ENCODE measurements around the gene NUPR2.
"Not testable (repeated sequence)": the region's sequence is repeated elsewhere in the genome, so short reads cannot be mapped to it uniquely, and the experiment has no call there.

NUPR2 gene

DNA sequence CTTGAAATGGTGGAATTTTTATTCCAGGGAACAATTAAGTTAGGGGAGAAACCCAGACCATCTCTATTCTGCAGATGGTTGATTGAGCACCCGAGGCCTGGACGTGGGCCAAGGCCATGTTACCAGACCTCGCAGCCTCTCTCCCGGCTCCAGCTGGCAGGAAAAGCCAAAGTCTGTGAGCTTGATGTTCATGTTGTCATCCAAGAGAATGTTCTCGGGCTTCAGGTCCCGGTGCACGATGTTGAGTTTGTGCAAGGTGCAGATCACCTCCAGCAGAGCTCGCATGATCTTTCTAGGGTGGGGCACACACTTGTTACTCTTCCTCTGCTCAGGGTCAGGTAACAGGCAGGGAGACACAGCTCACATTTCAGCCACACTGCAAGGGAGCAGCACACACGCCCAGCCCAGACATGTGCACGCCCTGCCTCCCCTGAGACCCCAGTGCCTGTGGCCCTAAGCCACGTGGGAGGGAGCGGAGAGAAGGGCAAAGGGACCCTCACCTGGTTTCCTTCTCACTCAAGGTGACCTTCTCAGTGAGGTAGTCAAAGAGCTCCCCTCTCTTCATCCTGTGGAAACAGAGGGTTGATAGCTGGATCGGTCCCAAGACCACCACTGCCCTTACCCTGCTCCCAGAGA is 32.9 kb downstream of the NUPR2 start:
- DNase-seq: no peak

DNA sequence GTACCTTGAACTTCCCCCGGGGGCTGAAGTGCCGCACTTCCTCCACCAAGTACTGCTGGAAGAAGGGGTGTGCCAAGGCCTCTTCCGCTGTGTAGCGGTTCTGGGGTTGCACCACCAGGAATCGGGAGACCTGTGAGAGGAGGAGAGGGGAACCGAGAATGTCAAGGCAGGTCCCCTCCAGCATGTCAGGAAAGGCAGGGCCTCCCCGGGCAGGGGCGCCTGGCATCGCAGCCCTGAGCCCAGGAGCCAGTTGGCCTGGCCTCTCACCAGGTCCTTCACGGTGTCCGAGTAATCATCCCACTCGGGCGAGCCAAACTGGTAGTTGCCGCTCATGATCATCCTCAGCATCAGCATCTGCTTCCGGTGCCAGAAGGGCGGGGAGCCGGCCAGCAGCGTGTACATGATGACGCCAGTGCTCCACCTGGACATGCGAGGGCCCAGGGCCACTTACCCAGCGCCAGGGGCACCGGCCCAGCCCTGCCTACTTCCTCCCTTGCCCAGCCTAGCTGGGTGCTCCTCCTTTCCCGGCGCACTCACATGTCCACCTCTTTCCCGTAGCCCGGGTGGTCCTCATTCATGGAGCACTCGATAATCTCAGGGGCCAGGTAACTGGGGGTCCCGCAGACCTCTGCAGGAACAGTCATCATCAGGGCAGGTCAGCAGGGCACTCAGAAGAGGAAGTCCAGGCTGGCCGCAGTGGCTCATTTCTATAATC is 34.4 kb downstream of the NUPR2 start:
- no peak for DNase-seq

DNA sequence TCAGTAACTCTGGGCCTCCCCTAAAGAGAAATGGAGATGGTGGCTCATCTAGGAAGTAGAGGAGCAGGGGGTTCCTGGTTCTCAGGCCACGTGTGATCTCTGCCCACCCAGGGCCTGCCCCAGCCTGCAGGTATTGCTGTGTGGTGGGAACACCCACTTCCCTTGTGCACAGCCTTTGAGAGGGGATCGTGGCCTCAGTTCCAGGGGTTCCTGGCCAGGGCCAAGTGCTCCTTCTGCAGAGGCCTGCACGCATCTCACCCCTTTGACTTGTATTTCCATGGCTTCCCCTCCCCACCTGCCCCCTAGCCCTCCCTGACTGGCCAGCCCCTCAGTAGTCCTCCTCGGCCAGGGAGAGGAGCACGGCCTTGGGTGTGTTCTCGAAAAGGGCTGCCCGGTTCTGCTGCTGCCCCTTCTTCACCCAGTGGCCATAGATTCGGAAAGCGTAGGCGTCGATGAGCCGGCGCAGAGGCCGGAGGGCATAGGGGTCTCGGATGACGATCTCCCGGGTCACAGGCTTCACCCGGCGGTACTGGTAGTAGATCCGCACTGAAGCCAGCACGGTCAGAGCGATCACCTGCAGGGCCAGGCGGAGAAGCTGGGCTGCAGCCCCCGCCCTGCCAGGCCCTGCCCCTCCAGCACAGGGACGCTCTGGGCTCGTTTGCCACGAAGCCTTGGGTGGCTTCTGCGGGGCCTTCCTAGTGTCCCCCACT is 35.3 kb downstream of the NUPR2 start:
- not testable (repeated sequence) for DNase-seq

DNA sequence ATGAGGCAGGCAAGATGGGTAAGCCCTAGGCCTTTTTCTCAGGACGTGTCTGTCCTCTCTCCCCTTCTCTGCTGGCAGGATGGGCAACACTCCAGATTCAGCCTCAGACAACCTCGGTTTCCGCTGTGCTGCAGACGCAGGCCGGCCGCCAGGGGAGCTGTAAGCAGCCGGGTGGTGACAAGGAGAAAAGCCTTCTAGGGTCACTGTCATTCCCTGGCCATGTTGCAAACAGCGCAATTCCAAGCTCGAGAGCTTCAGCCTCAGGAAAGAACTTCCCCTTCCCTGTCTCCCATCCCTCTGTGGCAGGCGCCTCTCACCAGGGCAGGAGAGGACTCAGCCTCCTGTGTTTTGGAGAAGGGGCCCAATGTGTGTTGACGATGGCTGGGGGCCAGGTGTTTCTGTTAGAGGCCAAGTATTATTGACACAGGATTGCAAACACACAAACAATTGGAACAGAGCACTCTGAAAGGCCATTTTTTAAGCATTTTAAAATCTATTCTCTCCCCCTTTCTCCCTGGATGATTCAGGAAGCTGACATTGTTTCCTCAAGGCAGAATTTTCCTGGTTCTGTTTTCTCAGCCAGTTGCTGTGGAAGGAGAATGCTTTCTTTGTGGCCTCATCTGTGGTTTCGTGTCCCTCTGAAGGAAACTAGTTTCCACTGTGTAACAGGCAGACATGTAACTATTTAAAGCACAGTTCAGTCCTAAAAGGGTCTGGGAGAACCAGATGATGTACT is 36.6 kb downstream of the NUPR2 start:
- DNase-seq: no peak

DNA sequence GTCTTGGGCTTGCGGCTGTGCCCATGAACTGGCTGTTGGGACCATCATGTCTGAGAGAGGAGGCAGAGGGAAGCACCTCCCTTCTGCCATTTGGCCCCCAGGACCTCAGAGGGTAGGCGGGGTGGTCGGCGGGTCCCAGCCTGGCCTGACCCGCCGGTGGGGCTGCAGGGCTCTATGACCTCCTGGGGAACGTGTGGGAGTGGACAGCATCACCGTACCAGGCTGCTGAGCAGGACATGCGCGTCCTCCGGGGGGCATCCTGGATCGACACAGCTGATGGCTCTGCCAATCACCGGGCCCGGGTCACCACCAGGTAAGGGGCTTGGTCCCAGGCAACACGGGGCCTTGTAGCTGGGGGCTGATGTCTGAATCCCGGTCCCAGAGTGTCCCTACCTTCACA is 38.0 kb downstream of the NUPR2 start:
- no peak for DNase-seq

DNA sequence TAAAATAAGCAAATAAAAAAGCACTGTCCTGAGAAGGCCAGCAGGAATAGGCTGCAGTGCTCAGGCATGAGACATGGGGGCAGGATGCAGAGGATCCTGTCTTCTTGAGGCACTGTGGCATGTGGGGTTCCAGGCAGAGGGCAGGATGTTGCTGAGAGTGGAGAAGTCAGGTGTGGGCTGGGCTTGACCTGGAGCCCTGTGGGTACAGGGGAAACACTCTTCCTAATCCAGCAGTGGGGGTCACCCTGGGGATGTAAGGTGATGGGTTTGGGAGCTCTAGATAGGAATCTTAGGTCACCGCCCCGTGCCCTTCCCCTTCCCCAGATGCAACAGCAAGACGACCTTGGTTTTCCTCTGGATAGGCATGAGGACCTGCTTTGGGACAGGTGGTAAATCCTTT is 38.5 kb downstream of the NUPR2 start:
- no peak for DNase-seq

DNA sequence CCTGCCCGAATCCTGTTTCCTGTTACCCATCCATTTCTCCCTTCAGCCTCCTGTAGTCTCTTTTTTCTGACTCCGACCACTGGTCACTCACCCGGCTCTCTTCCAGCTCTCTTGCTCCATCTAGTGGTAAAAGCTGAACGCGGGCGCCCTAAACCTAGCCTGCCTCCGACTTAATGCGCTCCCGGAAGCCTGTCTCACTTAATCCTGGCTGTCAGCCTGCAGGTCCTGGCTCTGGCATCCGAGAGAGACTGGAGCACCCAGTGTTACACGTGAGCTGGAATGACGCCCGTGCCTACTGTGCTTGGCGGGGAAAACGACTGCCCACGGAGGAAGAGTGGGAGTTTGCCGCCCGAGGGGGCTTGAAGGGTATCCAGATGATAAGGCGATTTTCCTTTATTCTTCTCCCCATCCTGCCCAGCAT is 41.8 kb downstream of the NUPR2 start:
- DNase-seq: peak; percentile 51

DNA sequence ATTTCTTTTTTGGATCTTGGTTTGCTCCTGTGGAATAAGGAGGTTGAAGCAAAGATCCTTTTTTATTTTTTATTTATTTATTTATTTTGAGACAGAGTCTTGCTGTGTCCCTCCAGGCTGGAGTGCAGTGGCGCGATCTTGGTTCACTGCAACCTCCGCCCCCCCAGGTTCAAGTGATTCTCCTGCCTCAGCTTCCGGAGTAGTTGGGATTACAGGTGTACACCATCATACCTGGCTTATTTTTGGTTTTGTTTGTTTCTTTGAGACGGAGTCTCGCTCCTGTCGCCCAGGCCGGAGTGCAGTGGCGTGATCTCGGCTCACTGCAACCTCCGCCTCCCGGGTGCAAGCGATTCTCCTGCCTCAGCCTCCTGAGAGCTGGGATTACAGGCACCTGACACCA is 49.8 kb downstream of the NUPR2 start:
- DNase-seq: not testable (repeated sequence)

Measured in effector CD4-positive, alpha-beta T cell (primary cell).